ENCODE results near the gene DLL4.
"Not testable (repeated sequence)": the region's sequence is repeated elsewhere in the genome, so short reads cannot be mapped to it uniquely, and the experiment has no call there.

Gene DLL4

GRCh38 chr15:40943764-40944365 is 14.7 kb downstream of the DLL4 start:
- no peak for DNase-seq

- no peak for DNase-seq
Observed at GRCh38 chr15:40944510-40945296, 15.6 kb downstream of the DLL4 start.

- DNase-seq, result peak; percentile 0
Observed at GRCh38 chr15:40948706-40949473, 19.8 kb downstream of the DLL4 start.

DNA sequence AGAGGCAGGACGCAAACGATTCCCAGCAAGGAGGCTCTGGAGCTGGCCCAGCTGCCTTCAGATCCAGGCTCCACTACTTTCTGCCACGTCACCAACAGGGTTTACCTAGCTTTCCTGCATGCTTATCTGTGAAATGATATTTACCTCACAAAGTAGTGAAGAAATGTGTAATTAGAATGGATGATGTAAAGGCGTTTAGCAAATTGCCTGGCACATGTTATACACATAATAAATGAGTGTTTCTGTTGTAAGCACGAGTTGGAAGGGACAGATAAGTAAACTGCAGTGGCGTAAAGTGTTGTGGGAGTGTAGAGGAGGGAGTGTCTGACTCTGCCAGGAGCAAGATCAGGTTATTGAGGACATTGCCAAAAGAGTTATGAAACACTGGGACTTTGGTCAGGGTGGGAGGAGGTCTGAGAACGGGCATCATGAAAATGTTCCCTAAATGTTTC is 20.6 kb downstream of the DLL4 start:
- no peak for DNase-seq

GRCh38 chr15:40951764-40952163 is 22.6 kb downstream of the DLL4 start:
- no peak for DNase-seq

DNA sequence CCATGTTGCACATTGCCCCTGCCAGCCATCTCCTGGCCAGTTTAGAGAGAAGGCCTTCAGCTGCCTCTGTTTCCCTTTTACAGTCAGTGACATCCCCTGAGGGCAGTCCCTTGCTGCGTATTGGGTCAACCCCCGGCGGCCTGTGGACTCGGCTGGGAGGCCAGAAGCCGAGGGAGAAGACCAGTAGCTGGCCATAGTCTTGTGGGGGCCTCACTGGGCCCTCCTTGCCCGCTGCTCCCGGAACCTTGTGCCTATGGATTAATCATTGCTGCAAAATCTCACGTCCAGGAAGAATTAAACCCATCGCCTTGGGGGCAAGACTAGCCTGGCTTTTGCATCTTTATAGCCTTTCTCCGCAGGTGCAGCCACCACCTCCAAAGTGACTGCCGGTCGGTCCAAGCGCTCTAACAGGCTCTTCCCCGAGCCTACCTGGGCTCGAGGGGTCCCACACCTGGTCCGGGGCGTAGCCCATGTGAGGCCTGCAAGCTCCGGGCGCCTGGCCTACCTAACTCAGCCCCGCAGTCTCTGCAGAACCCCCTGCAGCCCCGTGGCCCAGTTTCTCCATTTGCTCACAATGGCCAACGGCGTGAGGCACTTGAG is 23.3 kb downstream of the DLL4 start:
- DNase-seq, result no peak

GRCh38 chr15:40952901-40953712 is 24.0 kb downstream of the DLL4 start, which contains the start of gene CHAC1:
Gene CHAC1, plus strand, starts transcription at chr15:40953471. Its CDS starts 113 bp downstream, at chr15:40953584.
- DNase-seq, result peak; percentile 96

GRCh38 chr15:40953713-40954074 is 24.6 kb downstream of the DLL4 start:
- DNase-seq, result no peak

DNA sequence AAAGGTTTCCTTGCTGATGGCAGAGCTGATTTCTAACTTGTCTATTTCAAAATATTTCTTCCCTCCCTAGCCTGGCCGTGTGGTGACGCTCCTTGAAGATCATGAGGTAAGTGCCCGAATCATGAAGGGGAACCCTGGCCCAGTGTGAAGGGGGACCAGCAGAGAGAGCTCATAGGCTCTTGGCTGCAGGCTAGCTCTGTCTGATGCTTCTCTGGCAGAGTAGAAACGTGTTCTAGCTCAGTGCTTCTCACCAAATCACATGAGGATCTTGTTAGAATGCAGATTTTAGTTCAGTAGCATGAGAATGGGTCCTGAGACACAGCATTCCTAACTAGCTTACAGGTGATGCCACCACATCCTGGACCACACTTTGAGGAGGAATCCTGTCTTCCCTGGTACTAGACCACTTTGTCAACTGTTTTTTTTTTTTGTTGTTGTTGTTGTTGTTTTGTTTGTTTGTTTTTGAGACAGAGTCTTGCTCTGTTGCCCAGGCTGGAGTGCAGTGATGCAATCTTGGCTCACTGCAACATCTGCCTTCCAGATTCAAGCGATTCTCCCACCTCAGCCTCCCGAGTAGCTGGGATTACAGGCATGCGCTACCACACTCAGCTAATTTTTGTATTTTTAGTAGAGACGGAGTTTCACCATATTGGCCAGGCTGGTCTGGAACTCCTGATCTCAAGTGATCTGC is 25.2 kb downstream of the DLL4 start:
- DNase-seq, result not testable (repeated sequence)

DNA sequence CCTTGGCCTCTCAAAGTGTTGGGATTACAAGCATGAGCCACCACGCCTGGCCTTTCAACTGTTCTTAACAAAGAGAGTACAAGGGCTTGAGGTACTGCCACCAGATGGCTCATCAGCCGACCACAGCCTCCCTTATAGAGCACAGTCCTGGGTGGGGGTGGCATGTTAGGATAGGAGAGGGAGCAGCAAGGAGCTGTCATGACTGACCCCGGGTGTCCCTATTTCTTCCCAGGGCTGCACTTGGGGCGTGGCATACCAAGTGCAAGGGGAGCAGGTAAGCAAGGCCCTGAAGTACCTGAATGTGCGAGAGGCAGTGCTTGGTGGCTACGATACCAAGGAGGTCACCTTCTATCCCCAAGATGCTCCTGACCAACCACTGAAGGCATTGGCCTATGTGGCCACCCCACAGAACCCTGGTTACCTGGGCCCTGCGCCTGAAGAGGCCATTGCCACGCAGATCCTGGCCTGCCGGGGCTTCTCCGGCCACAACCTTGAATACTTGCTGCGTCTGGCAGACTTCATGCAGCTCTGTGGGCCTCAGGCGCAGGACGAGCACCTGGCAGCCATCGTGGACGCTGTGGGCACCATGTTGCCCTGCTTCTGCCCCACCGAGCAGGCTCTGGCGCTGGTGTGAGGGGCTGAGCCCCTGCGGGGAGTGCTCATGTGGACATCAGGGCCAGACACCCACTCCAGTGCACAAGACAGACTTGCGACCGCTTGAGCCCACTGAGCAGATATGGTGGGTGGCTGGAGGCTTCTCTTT is 26.2 kb downstream of the DLL4 start:
- no peak for DNase-seq

GRCh38 chr15:40955930-40956540 is 26.9 kb downstream of the DLL4 start:
- DNase-seq, result no peak

DNA sequence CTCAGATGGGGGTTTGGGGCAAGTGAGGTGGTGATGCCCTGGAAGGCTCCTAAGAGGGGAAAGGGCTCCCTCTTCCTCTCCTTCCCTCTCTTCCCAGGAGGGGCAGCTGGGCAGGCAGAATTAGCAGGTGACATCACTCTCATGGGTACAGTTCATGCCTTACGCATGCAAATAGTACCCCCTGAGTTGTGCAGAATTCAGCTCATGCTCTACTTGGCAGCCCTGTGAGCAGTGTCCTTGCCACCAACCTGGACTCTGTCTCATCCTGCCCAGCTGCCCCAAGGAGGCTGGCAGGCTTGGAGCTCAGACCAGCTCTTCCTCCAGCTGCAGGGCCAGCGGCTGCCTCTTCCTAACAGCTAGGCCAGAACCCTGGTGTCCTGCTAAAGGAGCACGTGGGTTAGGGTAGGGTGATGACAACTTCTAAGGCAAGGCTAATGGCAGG is 27.4 kb downstream of the DLL4 start:
- DNase-seq, result no peak

DNA sequence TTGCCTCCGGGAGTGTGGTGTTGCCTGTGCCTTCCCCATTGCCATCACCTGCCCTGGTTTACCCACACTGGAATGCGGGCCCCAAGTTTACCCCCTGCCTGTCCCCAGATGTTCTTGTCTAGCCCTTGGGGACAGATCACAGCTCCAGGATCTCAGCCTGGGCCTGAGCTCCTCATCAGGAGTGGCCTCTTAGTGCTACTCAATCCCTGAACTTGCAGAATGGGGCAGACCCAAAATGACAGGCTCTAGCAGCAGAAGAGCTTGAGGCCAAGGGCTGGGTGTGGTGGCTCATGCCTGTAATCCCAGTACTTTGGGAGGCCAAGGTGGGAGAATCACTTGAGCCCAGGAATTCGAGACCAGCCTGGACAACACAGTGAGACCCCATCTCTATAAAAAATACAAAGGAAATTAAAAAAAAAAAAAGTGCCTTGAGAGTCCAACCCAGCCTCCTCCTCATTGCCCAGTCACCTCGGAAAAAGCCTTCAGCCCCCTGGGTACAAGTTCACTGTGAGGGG is 28.0 kb downstream of the DLL4 start:
- DNase-seq, result no peak

DNA sequence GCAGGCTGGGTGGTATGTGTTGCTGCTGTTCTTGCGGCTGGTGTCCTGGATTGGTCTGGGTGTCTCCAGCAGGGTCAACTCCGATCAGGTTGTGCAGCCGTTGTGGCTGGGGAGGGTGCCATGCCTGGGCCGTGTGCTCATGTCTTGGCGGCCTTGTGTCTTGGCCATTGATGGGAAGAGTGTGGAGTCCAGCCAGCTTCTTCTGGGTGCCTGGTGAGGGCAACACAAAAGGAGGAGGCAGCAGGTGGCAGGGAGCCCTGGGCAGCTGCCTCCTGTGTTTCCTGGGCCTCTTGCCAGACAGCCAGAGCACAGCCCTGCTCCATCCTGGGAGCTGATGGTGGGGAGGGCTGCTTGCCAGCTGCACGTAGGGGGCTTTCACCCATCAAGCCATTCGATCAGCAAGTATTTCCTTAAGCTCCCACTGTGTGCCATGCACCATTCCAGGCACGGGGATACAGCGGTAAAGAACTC is 28.5 kb downstream of the DLL4 start:
- DNase-seq, result no peak

DNA sequence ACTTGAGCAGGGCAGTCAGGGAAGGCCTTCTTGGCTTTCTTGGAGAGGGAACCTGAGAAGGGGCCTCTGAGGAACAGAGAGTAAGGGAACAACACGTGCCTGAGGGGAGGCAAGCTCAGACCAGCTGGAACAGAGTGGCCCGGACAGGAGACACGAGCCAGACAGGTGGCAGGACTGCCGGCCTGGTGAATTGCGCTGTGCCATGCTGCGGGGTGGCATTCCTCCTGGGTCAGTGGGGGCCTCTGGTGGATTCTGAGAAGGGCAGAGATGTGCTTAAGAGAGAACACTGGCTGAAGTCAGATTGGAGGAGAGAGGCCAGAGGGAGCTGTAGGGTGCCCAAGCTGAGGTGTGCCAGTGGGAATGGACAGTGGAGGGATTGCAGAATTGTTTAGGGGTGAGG is 29.0 kb downstream of the DLL4 start:
- DNase-seq, result no peak

DNA sequence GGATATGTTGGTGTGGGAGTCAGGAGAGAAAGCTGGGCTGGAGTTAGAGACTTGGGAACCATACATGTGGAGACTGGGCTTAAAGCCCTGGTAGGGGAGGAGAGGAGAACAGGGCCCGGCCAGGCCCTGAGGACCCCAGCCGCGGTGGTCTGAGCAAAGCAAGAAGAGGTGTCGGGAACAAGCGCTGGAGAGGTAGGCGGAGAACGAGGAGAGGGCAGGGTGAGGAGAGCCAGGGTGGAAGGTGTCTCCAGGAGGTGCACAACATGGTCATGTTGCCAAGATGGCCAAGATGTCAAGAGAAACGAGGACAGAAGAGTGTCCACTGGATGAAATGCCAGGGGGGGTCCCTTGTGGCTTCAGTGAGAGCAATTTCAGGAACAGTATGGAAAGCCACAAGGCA is 29.6 kb downstream of the DLL4 start:
- no peak for DNase-seq

GRCh38 chr15:40959331-40960141 is 30.4 kb downstream of the DLL4 start:
- no peak for DNase-seq

DNA sequence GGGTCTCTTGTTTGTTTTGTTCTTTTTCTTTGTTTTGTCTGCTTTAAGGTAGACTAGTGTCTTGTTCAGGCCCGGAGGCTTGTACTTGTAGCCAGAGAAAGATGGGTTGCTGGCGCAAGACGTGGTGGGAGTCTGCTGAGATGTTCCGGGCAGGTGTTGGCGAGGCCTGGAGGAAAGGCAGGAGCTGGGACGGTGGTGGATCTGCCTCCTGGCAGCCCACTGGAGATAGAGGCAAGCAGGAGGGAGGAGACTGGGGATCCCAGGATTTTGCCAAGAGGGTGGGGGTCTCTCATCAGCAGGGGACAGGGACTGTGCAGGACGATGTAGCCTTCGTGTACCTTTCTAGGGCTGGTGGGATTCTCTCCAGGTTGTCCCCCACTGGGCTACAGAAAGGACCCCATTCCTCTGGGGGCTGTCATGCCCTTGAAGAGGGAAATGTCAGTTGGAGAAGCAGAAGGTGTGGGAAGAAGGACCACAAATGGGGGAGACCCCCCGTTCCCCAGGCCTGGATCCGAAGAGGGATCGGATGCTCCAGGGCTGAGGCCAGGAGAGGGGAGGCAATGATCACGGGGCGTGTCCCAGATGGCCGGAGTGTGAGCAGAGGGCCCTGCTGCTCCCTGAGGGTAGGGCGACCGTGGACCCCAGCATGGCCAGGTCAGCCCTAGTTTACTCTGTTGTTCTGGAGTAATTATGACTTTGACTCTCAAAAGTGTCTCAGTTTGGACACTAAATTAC is 31.2 kb downstream of the DLL4 start:
- DNase-seq, result no peak

DNA sequence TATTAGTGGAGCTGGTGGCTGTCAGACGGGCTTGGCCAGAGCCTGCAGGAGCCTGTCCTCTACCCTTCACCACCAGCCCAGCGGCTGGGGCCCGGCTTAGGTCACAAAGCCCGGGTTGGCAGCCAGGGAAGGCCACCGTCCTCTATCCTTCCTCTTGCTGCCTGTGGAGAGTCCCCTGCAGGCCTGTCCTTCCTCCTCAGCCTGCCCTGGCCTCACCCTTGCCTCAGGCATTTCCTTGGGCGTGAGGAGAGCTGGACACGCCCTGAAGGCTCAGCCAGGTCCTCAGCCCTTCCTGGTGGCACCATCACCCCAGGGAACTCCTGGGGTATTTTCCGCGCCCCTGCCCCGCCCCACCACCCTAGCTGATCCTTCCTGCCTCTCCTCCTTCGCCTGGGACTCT is 31.8 kb downstream of the DLL4 start:
- no peak for DNase-seq
